ENCODE data around the gene IGSF21.

IGSF21 gene

GRCh38 chr1:18384059-18384458 is 276.5 kb downstream of the IGSF21 start:
- DNase-seq: no peak

GRCh38 chr1:18384471-18384870 is 276.9 kb downstream of the IGSF21 start:
- no peak for DNase-seq

DNA sequence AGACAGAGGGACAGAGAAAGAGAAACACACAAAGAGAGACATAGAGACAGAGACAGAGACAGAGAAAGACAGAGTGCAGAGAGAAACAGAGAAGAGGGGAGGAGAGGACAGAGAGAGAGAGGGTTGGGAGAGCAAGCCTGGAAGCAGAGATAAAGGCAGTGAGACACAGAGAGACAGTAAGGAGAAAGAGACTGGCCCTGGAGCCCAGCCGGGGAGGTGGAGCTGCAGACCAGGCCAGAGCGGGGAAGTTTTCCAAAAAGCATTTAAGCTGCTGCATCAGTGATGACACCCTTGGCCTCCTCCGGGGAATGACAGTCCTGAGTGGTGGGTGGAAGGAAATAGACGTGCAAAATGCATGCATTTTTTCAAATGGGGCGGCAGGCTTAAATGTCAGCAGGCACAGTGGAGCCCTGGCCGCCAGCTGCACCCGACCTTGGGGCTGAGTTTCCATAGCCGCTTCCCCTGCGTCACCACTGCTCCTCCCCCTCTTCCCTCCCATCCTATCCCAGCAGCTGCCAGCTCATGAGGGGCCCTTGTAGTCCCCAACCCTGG is 277.7 kb downstream of the IGSF21 start:
- peak in 2 of 3 donors; percentile 2 to 7 for DNase-seq

DNA sequence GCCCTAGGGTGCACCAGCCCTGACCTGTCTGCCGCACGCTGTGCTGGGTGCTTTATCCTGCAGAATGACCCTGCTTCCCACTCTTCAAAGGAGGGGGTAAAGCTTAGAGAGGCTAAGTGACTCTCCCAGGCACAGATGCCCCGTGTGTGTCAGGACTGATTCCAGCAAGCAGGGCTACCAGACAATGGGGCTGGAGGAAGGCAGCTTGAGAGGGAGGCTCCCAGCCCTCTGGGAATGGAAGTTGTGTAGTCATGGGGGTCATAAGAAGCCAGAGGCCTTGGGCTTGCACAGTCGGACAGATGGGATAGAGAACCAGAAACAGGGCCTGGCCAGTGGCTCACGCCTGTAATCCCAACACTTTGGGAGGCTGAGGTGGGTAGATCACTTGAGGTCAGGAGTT is 279.0 kb downstream of the IGSF21 start:
- DNase-seq: no peak

GRCh38 chr1:18387307-18387706 is 279.7 kb downstream of the IGSF21 start:
- DNase-seq: no peak

DNA sequence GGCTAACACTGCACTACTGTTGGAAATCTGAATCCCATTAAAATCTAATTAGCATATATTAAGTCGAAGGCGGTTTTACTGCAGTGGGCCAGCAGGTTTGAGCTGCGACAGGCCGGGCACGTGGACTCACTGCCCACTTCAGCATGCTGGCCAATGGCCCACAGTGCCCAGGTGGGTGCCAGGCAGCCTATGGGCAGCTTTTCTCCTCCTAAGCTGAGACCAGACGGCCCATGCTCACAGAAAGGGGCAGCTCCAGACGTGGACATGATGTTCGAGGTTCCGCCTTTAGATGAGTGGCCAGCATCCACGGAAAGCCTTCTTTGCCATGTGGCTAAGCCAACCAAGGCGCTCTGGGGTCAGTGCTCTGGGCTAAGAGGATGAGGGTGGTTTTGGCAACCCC is 283.4 kb downstream of the IGSF21 start:
- DNase-seq: no peak

- no peak for DNase-seq
These were observed 287.1 kb downstream of the IGSF21 start for GRCh38 chr1:18394563-18395156.

DNA sequence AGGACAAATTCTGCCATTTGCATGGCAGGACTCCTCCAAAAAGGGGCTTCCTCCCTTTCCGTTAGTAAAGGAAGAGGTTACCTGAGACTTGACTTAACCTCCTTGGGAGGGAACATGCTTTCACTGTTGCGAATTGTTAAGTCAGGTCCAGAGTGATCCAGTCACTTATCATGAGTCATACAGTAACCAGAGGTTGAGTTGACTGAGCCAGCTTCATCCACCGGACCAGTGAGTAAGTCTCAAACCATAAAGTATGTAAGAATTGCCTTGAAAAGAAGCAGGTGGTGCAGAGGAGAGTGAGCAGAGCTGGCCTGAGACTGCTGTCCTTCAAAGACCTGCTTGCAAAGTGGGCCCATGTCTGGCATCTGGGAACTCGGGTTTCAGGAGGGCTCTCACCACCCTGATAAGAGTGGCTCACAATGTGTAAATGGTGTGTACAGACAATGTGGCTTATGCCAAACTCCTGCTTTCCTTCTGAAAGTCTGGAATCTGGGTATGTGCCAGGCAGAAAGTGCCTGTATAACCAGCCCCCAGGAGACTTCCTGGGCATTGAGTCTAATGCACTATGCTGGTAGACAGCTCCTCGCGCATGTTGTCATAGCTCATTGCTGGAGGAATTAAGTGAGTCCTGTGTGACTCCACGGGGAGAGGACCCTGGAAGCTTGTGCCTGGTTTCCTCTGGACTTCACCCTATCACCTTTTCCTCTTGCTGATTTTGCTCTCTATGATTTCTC is 288.8 kb downstream of the IGSF21 start:
- no peak for DNase-seq

- DNase-seq: no peak
These were observed 290.0 kb downstream of the IGSF21 start for GRCh38 chr1:18397641-18398040.

GRCh38 chr1:18398791-18399530 is 291.4 kb downstream of the IGSF21 start:
- DNase-seq: no peak

DNA sequence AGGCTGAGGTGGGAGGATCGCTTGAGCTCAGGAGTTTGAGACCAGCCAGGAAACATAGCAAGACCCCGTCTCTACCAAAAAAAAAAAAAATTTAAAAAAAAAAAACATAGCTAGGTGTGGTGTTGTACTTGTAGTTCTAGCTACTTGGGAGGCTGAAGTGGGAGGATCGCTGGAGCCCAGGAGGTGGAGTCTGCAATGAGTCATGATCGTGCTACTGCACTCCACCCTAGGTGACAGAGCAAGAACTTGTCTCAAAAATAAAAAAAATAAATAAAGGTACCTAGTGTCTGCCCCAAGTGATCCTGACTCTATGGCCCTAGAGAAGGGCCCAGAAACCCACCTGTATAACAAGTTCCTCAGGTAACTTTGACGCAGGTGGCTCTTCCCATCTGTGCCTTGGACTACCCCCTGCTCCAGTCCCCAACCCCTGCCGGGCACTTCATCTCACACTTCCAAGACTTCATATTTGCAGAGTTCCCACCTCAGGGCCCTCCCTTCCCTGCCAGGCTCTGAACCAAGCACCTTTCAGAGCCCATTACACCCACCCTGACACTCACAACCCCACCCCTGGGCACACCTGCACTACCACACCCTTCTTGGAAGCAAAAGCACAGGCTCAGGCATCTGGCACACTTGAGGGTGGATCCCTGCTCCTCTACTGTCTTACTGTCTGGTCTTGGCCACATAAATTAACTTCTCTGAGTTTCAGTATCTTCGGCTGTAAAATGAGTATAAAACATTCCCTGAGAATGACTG is 292.9 kb downstream of the IGSF21 start:
- no peak for DNase-seq

- no peak for DNase-seq
These were observed 294.3 kb downstream of the IGSF21 start for GRCh38 chr1:18401921-18402320.

DNA sequence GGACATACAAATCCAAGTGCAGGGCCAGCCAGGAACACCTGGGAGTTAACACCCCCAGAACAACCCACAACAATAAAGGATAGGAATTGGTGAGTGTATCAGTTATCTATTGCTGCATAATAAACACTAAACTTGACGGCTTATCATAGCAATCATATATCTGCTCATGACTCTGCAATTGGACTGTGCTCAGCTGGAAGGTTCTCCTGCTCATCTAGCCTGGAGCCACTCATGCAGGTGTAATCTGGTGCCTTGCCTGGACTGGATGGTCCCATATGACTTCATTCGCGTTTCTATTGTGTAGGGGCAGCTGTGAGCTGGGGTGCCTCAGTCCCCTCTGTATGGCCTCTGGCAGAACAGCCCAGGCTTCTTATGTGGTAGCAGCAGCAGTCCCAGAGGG is 296.9 kb downstream of the IGSF21 start:
- no peak for DNase-seq

GRCh38 chr1:18407166-18408045 is 299.8 kb downstream of the IGSF21 start:
- no peak for DNase-seq

DNA sequence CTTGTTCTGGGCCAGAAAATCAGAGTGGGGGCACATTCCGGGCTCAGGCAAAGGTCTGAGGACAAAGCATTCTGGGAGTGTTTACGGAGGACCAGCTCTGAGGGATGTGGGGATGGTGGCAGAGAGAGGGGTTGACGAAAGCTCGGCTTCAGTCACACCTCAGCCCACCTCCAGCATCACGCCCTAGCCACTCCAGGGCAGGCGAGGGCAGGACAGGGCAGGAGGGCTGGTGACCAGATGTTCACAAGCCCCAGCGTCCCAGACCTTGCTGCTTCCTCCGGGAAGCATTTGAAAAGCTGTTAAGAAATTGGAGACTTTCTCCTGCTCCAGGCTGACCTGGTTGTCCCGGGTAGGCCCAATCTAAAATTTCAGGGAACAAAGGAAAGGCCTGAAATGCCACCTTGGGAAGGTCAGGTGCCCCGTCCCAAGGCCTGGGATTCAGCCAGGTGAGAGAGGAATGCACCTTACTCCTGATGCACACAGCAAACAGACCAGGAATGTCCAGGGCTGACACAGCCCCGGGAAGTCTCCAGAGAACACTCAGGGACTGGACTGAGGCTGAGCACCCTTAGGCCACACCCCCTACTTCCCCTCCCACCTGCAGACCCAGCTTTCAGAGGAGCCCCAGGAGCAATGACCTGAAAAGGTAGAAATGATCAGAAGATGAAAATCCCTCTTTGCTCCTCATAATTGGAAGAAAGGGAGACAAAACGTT is 301.2 kb downstream of the IGSF21 start:
- DNase-seq: no peak

- DNase-seq: no peak
These were observed 302.1 kb downstream of the IGSF21 start for GRCh38 chr1:18409609-18410237.

- no peak for DNase-seq
These were observed 302.8 kb downstream of the IGSF21 start for GRCh38 chr1:18410407-18410806.

- no peak for DNase-seq
These were observed 303.7 kb downstream of the IGSF21 start for GRCh38 chr1:18411321-18411720.

DNA sequence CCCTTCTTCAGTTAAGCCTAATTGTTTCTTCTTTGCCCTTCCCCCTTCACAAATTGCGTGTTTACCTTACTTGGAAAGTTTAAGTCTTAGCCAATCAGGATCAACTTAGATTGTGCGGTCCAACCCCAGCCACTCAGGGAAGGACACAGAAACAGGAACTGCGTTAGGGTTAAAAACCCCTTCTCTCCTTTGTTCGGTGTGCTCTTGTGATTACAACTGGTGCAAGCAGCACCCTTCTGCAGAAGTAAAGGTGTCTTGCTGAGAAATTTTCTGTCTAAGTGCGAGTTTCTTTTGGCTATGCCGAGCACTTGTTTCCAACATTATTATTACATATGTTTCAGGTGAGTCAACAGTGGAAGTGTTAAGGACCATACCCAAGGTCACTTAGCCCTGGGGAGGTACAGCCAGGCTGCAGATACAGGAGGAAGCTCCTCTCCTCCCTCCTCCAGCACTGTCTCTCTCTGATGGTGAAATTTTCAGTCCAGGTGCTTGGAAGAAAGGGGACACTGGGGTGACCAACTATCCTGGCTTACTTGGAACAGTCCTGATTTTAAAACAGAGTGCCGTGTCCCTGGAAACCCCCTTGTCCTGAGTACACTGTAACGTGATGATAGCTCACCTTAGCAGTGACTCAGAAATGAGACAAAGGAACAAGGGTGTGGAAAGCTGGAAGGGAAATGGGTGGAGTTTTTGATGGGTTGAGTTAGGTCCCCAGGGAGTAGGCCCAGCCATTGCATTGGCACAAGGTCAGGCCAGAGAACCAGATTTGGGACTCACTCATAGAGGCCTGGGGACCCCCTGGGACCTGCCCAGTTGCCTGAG is 304.4 kb downstream of the IGSF21 start:
- no peak for DNase-seq

- DNase-seq: peak in 1 of 3 donors; percentile 1
These were observed 305.3 kb downstream of the IGSF21 start for GRCh38 chr1:18412882-18413353.

Measured in suppressor macrophage treated with lipopolysaccharide for 1 hour (primary cell).